Measurements from ENCODE around the gene PKN1. TPM values are rescaled to one million over a fixed set of nuclear protein-coding genes. Genes with fewer than 3 reads are reported as not detected.

Gene PKN1
- 173 and 203 TPM in 2 replicates for total RNA-seq

GRCh38 chr19:14432791-14433553 lies at the start of gene PKN1:
Gene PKN1, plus strand, starts transcription at chr19:14433306. Its CDS starts 216 bp downstream, at chr19:14433522.

GRCh38 chr19:14419106-14419813 lies 13.8 kb upstream of the PKN1 start, which contains the start of gene DDX39A:
Gene DDX39A, minus strand, starts transcription at chr19:14419341. Its CDS starts 6,121 bp downstream, at chr19:14413220.

GRCh38 chr19:14475251-14476073 lies 42.4 kb downstream of the PKN1 start, which contains the start of gene PTGER1:
Gene PTGER1, minus strand, starts transcription at chr19:14475354. Its CDS starts 1,034 bp downstream, at chr19:14474320.

GRCh38 chr19:14496029-14496833 lies 63.1 kb downstream of the PKN1 start, which contains the start of gene GIPC1:
Gene GIPC1, minus strand, starts transcription at chr19:14496127. Its CDS starts 13,151 bp downstream, at chr19:14482976.

GRCh38 chr19:14517840-14518505 lies 84.9 kb downstream of the PKN1 start, which contains the start of gene DNAJB1:
Gene DNAJB1, minus strand, starts transcription at chr19:14518397. Its CDS starts 48 bp downstream, at chr19:14518349.

Other genes with a start within 250 kb of the PKN1 start
- gene ADGRL1, start 227.1 kb upstream of the PKN1 start, total RNA-seq, result 0.77 and 1.4 TPM in 2 replicates
- gene ADGRE5, start 51.9 kb upstream of the PKN1 start, total RNA-seq, result 42.4 and 42.9 TPM in 2 replicates
- gene DDX39A, start 14.0 kb upstream of the PKN1 start, total RNA-seq, result 75.6 and 159 TPM in 2 replicates
- gene PTGER1, start 42.0 kb downstream of the PKN1 start, total RNA-seq, result 5.2 and 6.1 TPM in 2 replicates
- 181 and 189 TPM in 2 replicates for gene GIPC1, start 62.8 kb downstream of the PKN1 start, total RNA-seq
- 64.2 and 68.7 TPM in 2 replicates for gene DNAJB1, start 85.1 kb downstream of the PKN1 start, total RNA-seq
- 22.7 and 25.2 TPM in 2 replicates for gene TECR, start 96.3 kb downstream of the PKN1 start, total RNA-seq
- 243 and 282 TPM in 2 replicates for gene NDUFB7, start 138.8 kb downstream of the PKN1 start, total RNA-seq
- gene CLEC17A, start 149.8 kb downstream of the PKN1 start, total RNA-seq, result 0.12 TPM in 1 of 2 replicates, not detected in the other
- under 0.01 TPM in 1 of 2 replicates, not detected in the other for gene ADGRE3, start 241.5 kb downstream of the PKN1 start, total RNA-seq

Data from uterine smooth muscle cell (primary cell).